RPMI7951 (cell line): ENCODE measurements around the gene ACOX3. TPM values are rescaled to one million over a fixed set of nuclear protein-coding genes. Genes with fewer than 3 reads are reported as not detected.

Source experiments
- DNase-seq: peaks from one replicate; pipeline ENCODE4 v3.0.0-alpha.2; 2012; ENCODE audit warnings: low read depth
- total RNA-seq: library from RNA; depleted of rRNA; stranded (reverse); fragments of >200 nt; shearing (Covaris generic); gene quantifications from 2 replicates; pipeline ENCODE4 v1.2.3, GENCODE V29; 2014

ACOX3 gene
- total RNA-seq, 1 experiment from 2014 or later: 10.7 TPM

DNA sequence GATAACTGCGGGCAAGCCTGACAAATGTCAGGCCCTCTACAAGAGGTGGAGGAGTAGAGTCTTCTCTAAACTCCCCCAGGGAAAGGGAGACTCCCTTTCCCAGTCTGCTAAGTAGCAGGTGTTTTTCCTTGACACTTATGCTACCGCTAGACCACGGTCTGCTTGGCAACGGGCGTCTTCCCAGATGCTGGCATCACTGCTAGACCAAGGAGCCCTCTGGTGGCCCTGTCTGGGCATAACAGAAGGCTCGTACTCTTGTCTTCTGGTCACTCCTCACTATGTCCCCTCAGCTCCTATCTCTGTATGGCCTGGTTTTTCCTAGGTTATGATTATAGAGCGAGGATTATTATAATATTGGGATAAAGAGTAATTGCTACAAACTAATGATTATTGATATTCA lies 33.6 kb downstream of the ACOX3 start:
- DNase-seq: peak; percentile 33

DNA sequence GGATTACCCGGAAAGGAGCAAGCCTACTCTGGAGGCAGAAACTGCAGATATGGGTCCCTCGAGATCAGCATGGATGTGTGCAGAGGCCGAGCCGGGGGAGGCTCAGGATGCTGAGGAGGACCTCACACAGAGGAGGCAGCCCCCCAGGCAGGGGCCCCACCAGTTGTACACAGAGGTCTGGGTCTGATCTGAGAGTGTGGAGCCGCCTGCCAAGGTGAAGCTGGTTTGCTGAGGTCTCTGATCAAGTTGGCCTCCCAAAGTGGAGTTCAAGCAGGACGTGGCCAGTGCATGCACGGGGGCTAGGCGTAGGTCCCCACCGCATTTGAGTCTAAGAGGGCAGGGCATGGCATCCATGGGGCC lies 35.0 kb downstream of the ACOX3 start:
- no peak for DNase-seq

DNA sequence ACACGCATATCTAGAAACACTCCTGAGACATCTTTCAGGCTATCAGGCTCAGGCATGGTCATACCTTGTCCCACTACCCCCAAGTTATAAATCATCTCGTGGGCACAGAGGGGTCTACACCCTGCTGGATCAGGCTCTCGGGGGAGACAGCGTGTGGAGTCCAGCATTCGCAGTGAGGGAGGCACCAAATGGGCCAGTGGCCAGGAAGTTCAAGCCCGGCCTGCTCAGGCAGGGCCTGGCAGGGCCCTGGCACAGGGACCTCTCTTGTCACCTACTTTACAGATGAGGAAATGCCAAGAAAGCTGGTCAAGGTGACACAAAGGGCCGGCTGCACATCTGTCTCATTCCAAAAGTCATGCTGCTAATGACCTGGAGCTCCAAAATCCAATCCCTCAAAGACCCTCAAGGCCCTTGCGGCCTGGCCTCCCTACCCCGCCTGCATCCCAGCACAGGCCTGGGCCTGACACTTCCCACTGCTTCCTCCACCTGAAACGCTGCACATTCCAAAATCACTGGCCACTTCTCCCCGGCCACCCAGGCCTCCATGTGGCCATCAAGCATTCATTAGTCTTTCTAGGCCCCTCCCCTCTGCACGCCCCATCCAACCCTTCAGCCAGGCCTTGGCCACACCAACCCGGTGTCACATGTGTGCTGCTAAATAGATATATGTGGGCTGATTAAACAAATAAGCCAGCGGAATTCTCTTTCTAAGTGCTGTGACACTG lies 35.6 kb downstream of the ACOX3 start:
- no peak for DNase-seq

DNA sequence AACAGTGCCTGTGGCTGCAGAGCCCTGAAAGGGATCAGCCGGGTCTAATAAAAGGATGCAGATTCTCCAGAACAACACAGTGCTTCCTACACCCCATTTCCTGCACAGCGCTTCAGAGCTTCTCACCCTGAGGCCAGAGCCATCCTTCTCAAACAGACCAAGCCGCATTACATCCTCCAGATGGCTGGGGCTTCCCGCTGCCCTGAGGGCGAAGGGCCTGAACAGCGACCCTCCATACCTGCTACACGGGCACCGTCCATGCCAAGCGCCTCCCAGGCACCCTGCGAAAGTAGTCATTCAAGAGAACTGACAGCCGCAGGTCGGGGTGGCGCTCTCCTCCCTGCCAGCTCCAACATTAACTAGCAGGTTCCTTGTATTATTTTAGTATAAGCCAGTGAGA lies 36.5 kb downstream of the ACOX3 start:
- DNase-seq: no peak

DNA sequence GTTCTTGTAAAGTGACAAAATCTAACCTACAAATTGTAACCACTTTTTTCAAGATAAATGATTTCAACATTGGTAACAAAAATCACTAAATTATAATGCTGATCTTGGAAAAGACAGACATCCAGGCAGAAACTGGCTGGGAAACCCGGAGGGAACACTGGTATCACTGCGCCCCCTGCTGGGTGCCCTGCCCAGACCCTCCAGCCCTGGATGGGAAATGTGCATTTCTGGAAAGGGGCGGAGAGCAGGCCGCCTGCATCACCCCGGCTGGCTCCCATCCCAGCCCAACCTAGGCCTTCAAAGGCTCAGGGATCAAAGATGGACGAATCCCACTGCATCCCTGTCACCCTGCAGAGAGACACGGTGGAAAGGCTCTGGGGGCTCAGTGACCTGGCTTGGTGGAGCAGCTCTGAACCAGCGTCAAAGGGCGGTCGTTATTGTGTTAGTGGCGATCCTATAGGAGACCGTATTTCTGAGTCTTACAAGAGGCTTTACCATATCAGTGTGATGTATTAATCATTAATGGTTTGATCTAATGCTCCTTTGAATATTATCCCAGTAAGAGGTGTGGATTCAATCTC lies 37.3 kb downstream of the ACOX3 start:
- DNase-seq: peak; percentile 70

DNA sequence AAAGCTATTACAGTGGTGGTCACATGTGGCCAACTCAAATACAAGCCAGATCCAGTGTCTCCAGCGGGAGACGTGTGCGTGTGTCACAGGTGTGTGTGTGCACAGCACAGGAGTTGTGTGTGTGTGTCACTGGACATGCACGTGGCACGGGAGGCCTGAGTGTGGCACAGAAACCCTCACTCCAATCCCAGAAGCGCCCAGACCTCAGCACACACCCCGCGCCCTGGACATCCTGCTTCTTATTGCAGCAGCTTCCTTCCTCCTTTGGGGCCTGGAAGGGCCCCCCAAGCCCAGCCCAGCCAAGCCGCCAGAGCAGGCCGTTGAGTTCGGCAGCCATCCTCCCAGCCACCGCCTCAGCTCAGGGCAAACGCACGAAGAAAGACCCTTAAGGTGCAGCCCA lies 37.9 kb downstream of the ACOX3 start:
- no peak for DNase-seq

DNA sequence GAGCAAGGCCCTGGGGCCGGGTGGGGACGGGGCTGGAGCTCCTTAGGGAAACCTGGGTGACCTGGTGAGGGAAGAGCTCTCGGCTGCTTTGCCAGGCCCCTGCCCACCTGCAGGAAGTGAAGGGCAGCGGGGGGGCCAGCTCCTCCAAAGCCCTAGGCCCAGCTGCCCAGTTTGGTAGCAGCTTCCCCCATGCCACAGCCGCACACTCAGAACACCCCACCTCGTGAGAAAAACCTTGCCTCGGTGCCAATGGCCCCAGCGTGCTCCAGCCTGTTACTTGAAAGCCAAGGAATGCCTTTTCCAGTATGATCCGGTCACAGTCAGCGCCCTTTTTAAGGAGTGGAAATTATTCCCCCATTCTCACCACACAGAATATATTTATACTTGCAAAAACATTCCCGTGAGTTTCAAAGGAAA lies 38.3 kb downstream of the ACOX3 start:
- DNase-seq: no peak

DNA sequence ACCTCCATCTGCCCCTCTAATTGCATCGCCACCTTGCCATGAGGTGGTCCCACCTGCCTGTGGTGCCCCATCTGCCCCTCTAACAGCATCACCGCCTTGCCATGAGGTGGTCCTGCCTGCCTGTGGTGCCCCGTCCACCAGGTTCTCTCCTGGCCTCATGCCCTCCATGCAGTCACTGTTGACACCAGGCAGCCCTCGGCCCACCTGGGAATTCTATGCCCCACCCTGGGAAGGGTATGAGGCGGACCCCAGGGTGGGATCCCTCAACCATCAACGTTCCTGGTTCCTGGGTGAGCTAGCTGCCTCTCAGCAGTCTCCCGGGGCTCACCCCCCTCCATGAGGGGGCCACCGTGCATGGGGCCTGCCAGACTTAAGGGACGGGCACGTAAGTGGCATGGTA lies 38.9 kb downstream of the ACOX3 start:
- no peak for DNase-seq

DNA sequence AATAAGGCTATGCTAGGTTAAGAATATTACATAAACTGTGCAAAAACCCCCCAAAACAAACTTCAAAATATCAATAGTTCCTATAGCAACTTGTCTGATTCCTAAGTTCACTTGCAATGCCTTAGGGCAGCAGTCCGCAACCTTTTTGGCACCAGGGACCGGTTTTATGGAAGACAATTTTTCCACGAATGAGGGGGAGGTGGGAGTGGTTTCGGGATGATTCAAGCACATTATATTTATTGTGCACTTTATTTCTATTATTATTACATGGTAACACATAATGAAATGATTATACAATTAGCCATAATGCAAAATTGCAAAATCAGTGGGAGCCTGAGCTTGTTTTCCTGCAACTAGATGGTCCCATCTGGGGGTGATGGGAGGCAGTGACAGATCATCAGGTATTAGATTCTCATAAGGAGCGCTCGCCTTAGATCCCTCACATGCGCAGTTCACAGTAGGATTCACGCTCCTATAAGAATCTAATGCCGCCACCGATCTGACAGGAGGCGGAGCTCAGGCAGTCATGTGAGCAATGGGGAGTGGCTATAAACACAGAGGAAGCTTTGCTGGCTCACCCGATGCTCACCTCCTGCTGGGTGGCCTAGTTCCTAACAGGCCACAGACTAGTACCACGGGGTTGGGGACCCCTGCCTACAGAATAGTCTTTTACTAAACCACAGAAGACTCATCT lies 39.7 kb downstream of the ACOX3 start:
- DNase-seq: no peak

DNA sequence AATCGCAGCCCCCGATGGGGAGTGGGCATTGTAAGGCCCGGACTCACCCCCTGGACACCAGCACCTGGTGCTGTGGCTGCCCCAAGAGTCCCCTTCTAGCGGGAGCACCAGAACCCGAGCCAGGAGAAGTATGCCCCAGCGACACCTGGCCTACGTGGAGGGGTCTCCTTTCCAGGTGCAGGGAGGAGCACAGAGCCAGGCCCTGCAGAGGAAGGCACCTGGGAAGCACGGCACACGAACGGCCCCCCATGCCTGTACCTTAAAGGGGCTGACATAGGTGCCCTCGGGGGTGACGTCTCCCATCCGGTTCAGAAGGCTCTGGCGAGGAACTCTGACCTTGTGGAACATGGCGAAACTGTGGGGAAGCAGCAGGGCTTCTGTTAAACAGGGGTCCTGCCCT lies 41.2 kb downstream of the ACOX3 start:
- no peak for DNase-seq

DNA sequence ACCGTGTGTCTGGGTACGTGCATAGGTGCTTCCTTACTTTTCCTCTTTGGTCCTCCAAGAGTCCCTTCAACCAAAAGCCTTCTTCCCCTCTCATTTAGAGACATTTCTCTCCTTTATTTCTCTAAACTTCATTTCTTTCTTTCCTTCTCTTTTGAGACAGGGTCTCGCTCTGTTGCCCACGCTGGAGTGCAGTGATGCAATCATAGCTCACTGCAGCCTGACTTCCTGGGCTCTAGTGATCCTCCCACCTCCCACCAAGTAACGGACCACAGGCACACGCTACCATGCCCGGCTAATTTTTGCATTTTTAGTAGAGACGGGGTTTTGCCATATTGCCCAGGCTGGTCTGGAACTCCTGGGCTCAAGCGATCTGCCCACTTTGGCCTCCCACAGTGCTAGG lies 42.2 kb downstream of the ACOX3 start:
- no peak for DNase-seq

DNA sequence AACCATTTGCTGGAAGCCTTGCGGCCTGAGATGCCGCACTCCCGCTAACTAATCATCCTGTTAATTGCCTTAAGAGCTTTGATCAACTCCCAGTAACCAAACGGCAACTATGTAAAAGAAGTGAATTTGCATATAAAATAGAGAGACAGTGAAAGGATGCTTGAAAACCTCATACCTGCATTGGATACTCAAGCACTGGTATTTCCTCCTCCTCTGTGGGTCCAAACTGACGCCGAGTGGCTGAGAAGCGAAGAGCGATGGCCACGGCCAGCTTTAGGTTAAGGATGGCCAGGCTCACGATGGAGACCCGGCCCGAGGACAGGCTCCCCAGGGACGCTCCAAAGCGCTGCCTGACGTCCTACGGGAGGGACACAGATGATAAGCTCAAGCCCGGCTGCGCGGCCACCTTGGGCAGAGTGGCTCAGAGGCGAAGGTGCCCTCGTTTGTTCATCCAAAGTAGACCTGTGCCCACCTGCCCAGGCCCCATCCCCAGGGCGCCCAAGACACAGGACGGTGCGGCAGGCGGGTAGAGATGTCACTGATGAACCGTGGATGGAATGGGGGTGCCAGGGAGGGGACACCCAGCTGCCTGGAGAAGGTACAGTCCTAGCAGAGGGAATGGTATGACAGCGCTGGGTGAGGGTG lies 43.6 kb downstream of the ACOX3 start:
- no peak for DNase-seq

DNA sequence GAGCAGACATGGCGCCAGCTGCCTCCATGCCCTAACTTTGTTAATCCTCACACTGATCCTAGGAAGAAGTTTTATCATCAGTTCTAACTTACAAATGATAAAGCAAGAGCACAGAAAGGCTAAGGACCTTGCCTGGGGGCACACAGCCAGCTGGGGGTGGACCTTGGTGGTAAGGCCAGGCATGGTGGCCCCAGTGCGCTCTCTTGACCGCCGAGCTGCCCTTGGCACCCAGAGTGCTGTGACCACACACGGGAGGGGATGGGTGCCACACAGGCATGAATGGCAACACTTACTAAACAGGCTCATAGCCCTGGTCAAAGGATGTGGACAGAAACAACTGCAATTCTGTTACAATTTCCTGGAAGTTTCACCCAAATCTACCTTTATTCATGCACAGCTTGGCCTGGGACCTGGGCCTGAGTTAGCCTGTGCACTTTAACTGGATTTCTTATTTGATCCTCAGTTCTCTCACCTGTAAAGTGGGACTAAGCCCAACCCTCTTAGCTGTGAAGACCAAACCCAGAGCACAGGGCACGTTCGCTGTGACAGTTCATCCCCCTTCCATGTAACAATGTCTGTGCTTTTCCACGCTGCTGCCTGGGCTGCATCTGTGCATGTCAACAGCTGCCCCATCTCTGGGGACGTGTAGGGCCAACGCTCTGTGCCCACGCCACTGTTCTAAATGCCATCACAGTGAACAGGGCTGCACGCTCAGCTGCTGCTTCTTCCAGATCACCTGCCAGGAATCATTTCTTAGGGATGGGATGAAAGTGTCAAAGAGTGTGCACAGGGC lies 44.8 kb downstream of the ACOX3 start:
- DNase-seq: no peak

DNA sequence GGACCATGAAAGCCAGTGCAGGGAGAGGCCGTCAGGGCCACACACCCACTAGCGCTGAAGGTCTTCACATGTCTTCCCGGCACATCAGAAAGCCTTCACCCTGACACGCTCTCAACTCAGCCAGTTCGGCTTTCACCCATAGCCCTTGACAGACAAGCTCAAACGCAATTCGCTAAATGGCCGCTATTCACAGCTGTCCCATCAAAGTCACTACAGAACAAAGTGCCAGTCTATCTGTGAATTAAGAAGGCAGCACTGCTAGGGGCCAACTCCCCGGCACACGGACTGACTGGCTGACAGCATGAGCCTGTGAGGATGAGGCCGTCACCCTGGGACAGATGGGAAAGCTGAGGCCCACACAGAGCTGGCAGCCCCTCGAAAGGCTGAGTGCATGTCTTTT lies 45.7 kb downstream of the ACOX3 start:
- DNase-seq: no peak

DNA sequence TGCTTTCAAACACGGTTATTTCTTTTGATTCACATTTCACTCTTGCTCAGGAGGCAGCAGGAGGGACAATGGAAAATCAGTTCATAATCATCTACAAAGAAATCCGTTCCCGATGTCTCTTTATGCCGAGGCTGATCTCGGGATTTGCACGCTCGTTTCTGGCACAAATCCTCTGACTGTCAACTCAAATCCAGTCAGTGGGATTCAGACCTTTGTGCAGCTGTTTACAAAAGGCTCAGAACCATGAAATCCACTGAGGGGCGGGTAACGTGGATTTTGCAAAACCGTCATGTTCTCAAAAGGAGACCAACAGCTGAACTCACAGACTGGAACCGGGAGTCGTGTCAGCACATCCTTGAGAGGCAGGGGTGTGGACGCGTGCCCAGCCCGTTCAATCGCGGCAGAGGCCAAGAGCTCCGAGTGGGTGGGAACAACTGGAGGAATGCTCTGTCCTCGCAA lies 46.4 kb downstream of the ACOX3 start:
- no peak for DNase-seq

DNA sequence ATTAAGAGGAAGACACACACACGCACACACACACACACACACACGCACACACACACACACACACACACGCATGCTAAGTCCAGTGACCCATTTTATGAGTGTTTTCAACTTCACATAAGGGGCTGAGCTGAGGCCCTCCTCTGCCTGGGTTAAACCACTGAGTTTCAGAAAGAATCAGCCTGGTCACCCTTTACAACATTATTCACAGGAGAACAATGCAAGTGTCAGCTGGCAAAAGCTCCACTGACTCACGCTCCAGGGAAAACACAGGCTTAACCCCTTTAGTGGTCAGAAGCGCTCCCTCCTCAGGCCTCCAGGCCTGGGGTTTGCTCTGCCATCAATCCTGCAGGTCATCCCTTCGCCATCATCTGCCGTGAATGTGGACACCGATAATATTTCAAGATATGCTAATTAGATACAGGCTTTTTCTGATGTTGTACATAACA lies 46.9 kb downstream of the ACOX3 start:
- peak; percentile 97 for DNase-seq

DNA sequence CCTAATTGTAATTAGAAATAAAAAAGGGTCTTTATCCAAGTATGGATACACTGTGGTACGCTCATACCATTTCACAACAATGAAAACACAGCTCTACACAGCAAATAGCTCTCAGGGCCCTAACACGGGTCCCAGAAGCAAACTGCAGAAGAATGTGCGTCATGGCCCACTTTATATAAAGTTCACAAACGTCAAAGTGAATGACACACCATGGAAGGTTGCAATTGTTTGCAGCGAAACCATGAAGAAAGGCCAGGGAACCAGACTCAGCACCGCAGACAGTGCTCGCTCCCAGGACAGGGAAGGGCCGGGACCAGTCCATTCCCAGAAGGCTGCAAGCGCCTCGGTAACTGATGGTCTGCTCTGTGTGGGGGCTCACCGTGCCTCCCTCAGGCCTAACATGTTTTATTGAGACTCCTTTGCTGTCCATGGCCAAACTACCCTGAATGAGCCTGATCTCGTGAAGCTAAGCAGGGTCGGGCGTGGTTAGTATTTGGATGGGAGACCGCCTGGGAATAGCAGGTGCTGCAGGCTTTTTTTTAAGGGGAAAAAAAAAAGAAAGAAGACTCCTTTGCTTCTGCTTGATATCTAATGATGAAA lies 47.8 kb downstream of the ACOX3 start:
- no peak for DNase-seq

DNA sequence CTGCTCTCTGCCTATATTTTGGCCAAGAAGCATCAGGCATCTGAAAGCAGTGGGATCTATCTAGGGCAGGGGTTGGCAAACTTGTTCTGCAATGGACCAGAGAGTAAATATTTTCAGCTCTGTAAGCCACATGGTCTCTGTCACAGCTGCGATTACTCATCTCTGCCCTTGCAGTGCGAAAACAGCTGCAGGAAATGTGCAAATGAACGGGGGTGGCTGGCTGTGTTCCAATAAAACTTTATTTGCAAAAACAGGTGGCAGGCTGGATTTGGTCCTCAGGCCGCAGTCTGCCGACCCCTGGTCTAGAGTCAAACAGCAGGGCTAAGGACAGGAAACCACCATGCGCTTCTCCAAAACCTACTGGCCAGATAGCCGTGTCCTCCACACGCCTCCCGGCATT lies 48.6 kb downstream of the ACOX3 start:
- DNase-seq: peak; percentile 91

DNA sequence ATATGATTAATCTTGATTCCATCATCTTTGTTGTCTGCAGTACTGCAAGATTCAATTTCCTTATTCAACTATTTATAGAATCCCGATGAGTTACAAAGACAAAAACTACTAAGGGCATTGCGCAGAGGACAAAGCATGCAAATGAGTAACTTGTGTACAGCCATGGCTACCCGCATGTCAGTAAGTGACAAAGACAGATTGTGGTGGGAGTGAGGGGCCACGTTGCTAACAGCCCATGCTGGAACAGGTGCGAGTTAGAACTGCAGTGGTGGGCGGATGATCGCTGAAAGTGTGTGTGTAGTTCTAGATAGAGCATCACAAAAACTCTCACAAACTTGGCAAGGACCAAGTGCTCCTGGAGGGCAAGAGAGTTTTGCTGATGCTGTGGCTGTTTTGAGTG lies 49.5 kb downstream of the ACOX3 start:
- no peak for DNase-seq

DNA sequence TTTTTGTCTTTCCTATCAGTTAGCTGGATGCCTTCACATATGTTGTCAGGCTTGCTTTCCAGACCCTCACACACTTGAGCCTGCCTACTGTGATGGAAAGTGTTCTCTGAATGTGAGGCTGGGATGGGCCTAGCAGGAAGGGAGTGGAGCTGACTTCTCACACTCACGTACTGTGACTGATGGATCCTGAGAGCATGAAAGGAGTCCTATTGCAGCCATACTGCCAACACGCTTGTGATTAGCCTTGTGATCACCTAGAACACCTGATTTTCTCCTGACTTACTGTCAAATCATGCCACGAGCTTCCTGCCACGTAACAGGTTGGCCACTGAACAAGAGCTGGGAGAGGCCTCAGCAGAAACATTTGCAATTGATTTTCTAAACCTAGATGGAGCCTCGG lies 49.9 kb downstream of the ACOX3 start:
- DNase-seq: no peak

DNA sequence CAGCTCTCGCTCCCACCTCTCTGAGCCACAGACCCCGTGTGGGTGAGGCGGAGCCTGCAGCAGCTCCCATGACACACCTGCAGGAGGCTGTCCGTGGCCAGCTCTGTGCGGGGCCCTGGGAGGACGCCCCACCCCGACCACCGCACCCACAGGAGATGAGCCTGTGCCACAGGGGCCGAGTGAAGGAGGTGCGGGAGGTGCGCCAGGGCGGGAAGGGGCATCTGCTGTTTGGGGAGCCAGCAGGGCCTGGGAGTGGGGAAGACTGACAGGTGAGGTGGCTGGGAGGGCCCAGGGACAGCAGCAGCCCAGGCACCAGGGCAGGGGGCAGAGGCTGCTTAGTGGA lies 52.0 kb downstream of the ACOX3 start:
- DNase-seq: no peak
